ENCODE results near the gene C4orf33. TPM values are rescaled to one million over a fixed set of nuclear protein-coding genes. Genes with fewer than 3 reads are reported as not detected.

Gene C4orf33
- total and polyA plus RNA-seq, 2 experiments from 2014 or later: 6.1 to 6.4 TPM

GRCh38 chr4:129152350-129152749 is 56.4 kb downstream of the C4orf33 start:
- Histone ChIP-seq H3K27ac (no peak overlapping the region), H3K27me3 (no peaks in the 10 kb centered on the region)
- no peak for DNase-seq (ENCODE audit: low read depth in 1 of 2, low spot score in 1 of 2)

GRCh38 chr4:129153700-129154099 is 57.7 kb downstream of the C4orf33 start:
- no peaks in the 10 kb centered on the region for H3K36me3 ChIP-seq
- no peak overlapping the region for H3K27ac ChIP-seq
- no peaks in the 10 kb centered on the region for H3K27me3 ChIP-seq
- no peak overlapping the region for H3K4me3 ChIP-seq
- no peak for DNase-seq (ENCODE audit: low read depth in 1 of 2, low spot score in 1 of 2)
- no peak for TF ChIP-seq CTCF (IDR thresholded peaks at IDR 0.05; ENCODE audit: low read depth, low read length)
- no peaks in the 10 kb centered on the region for H3K9me3 ChIP-seq (ENCODE audit: low read depth)
- peaks cover 4% of the 10 kb centered on the region for H3K4me1 ChIP-seq (ENCODE audit: low read depth)

More at GRCh38 chr4:129152350-129152749, 56.4 kb downstream of the C4orf33 start:
- Histone ChIP-seq H3K9me3 (ENCODE audit: low read depth) (no peaks in the 10 kb centered on the region), H3K4me3 (no peak overlapping the region), H3K4me1 (ENCODE audit: low read depth) (peaks cover 4% of the 10 kb centered on the region), H3K36me3 (no peaks in the 10 kb centered on the region)
- TF ChIP-seq CTCF (IDR thresholded peaks at IDR 0.05; ENCODE audit: low read depth, low read length): no peak

- no peak for DNase-seq (ENCODE audit: low read depth in 1 of 2, low spot score in 1 of 2)
- TF ChIP-seq CTCF (IDR thresholded peaks at IDR 0.05; ENCODE audit: low read depth, low read length): no peak
- H3K27ac ChIP-seq: no peak overlapping the region
- H3K27me3 ChIP-seq: peaks cover under 1% of the 10 kb centered on the region
- no peaks in the 10 kb centered on the region for H3K4me1 ChIP-seq (ENCODE audit: low read depth)
- H3K4me3 ChIP-seq: no peak overlapping the region
- no peaks in the 10 kb centered on the region for H3K9me3 ChIP-seq (ENCODE audit: low read depth)
- no peaks in the 10 kb centered on the region for H3K36me3 ChIP-seq
These were observed 66.5 kb downstream of the C4orf33 start for GRCh38 chr4:129162450-129162849.

GRCh38 chr4:129163427-129163826 is 67.5 kb downstream of the C4orf33 start:
- no peak for TF ChIP-seq CTCF (IDR thresholded peaks at IDR 0.05; ENCODE audit: low read depth, low read length)
- Histone ChIP-seq H3K27me3 (peaks cover 3% of the 10 kb centered on the region), H3K4me1 (ENCODE audit: low read depth) (no peaks in the 10 kb centered on the region), H3K36me3 (no peaks in the 10 kb centered on the region), H3K4me3 (no peak overlapping the region), H3K9me3 (ENCODE audit: low read depth) (no peaks in the 10 kb centered on the region), H3K27ac (no peak overlapping the region)
- DNase-seq (ENCODE audit: low read depth in 1 of 2, low spot score in 1 of 2): no peak

- H3K4me3 ChIP-seq: no peak overlapping the region
- no peaks in the 10 kb centered on the region for H3K9me3 ChIP-seq (ENCODE audit: low read depth)
- no peak for TF ChIP-seq CTCF (IDR thresholded peaks at IDR 0.05; ENCODE audit: low read depth, low read length)
- DNase-seq (ENCODE audit: low read depth in 1 of 2, low spot score in 1 of 2): no peak
- H3K4me1 ChIP-seq (ENCODE audit: low read depth): no peaks in the 10 kb centered on the region
- no peaks in the 10 kb centered on the region for H3K36me3 ChIP-seq
- no peak overlapping the region for H3K27ac ChIP-seq
- peaks cover 3% of the 10 kb centered on the region for H3K27me3 ChIP-seq
These were observed 68.3 kb downstream of the C4orf33 start for GRCh38 chr4:129164243-129164642.

Other genes with a start within 250 kb of the C4orf33 start
- 3.5 and 13.9 TPM in 2 replicates for gene SCLT1, start 2.6 kb upstream of the C4orf33 start, total RNA-seq
- gene SCLT1, start 2.6 kb upstream of the C4orf33 start, polyA plus RNA-seq: 5.7 and 14.9 TPM in 2 replicates

Measured in cardiac muscle cell (in vitro differentiated cells and primary cell).